WI38 (cell line): ENCODE data around the gene TSR1.

Experiments used
- H3K4me3 ChIP-seq: 2 replicates; pipeline ENCODE4 v1.5.1; 2011; ENCODE audit warnings: low read depth, mild to moderate bottlenecking, control low read depth, low read length
- TF ChIP-seq, protein P1 (sequence below): IDR thresholded peaks from 2 replicates; pipeline ENCODE4 v1.5.1; 2012; ENCODE audit warnings: low read depth, mild to moderate bottlenecking, control low read depth, low read length

TSR1 gene

DNA sequence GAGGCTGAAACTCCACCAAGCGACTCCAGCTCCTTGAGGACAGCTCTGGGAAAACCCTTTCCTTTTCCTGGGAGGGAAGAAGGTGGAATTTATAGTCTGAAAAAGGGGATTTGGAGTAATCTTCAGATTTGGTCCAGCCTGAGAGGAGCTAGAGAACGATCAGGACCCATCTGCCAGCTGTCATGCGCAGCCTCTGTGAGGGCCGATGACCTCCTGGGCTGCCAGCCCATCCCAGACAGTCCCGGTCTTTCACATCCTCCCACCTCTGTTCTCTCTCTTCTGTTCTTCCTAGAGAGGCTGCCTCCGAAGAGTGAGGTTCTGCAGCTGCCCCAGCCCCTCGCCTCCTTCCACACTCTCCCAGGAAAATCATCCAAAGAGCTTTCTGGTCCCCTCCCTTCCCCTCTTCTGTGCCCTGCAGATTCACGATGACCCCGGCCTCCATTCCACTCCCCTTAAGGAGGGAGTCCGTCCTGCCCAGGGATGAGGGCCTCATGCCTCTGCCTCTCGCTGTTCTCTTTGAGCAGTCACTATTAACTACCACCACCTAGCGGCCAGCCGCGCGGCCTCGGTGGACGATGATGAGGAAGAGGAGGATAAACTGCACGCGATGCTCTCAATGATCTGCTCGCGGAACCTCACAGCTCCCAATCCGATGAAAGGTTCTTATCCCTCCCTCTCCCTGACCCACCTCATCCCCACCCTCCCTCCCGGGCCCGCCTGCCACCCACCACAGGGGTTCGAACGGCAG, 30.7 kb upstream of the TSR1 start:
- TF ChIP-seq, protein P1, sequence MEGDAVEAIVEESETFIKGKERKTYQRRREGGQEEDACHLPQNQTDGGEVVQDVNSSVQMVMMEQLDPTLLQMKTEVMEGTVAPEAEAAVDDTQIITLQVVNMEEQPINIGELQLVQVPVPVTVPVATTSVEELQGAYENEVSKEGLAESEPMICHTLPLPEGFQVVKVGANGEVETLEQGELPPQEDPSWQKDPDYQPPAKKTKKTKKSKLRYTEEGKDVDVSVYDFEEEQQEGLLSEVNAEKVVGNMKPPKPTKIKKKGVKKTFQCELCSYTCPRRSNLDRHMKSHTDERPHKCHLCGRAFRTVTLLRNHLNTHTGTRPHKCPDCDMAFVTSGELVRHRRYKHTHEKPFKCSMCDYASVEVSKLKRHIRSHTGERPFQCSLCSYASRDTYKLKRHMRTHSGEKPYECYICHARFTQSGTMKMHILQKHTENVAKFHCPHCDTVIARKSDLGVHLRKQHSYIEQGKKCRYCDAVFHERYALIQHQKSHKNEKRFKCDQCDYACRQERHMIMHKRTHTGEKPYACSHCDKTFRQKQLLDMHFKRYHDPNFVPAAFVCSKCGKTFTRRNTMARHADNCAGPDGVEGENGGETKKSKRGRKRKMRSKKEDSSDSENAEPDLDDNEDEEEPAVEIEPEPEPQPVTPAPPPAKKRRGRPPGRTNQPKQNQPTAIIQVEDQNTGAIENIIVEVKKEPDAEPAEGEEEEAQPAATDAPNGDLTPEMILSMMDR, result no peak
- H3K4me3 ChIP-seq, result no peak overlapping the region

DNA sequence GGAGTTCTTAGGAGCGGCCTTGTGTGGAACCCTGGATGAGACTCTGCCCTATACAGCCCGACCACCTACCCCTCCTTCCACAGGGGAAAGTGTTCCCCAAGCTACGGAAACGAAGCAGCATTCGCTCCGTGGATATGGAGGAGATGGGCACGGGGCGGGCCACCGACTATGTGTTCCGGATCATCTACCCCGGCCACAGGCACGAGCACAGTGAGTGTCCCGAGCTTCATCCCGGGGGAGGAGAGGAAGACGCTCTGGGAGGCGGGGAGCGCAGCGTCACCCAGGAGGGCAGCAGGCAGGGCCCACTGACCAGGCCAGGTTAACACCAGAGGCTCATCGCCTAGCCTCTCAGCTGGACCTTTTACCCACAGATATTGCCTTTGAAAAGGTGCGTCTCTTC, 28.9 kb upstream of the TSR1 start:
- H3K4me3 ChIP-seq, result no peak overlapping the region
- TF ChIP-seq, protein P1, result no peak

DNA sequence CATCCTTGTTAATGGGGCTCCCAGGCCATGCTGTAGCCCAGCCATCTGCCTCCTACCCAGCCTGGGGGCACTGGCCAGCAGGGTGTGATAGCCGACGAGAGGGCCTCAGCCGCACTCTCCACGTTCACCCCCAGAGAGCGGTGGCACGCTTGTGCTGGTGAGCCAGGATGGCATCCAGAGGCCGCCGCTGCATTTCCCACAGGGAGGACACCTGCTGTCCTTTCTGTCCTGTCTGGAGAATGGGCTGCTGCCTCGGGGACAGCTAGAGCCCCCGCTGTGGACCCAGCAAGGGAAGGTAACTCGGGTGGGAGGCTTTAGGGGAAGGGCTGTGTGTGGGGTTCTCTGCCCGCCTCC, 28.5 kb upstream of the TSR1 start:
- TF ChIP-seq, protein P1, result no peak
- H3K4me3 ChIP-seq, result no peak overlapping the region

GRCh38 chr17:2363851-2364762, 27.9 kb upstream of the TSR1 start:
- no peak overlapping the region for H3K4me3 ChIP-seq
- TF ChIP-seq, protein P1, result no peak

DNA sequence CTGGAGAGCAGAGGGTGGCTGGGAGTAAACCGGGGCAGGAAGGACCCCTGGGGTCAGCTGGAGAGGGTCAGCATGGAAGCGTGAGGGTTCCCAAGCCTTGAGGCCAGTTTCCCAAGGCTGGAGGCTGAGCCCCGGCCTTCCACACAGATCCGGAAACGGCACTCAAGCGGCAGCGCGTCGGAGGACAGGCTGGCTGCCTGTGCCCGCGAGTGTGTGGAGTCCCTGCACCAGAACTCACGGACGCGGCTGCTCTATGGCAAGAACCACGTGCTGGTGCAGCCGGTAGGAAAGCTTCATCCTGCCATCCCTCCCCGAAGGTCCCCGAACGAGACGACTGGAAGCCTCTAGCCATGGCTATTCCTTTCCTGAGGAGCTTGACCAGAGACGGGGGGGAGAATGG, 27.1 kb upstream of the TSR1 start:
- TF ChIP-seq, protein P1, result no peak
- no peak overlapping the region for H3K4me3 ChIP-seq

DNA sequence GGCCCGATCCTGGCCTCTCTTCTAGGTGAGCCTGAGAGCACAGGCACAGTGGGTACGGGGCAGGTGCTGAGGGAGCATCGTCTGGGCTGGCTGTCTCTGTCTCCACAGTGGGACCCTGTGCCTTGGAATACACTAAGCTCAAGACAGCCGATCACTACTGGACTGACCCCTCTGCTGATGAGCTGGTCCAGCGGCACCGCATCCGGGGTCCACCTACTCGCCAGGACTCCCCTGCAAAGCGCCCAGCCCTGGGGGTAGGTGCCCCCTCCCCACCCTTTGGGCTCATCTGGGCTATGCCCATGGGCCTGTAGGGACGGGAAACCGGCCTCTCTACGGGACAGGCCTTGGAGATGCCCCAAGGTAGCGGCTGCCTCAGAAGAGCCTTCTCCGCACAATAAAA, 26.6 kb upstream of the TSR1 start:
- TF ChIP-seq, protein P1, result no peak
- no peak overlapping the region for H3K4me3 ChIP-seq

DNA sequence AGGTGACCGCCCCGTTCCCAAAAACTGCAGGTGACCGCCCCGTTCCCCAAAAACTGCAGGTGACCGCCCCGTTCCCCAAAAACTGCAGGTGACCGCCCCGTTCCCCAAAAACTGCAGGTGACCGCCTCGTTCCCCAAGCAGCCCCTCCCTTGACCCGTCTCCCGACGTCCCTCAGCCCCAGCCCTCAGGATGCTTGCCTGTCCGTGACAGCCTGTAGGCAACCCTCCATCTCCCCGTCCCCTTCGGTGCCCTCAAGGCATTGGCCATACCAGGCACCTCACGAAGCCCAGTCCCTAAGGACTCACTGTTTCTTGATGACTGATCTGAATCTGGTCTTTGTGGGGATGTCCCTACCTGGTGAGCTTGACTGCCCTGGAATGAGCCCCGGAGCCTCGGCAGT, 26.2 kb upstream of the TSR1 start:
- H3K4me3 ChIP-seq, result no peak overlapping the region
- TF ChIP-seq, protein P1, result no peak
